Ishikawa (cell line): ENCODE results near the gene OR13J1.

Source experiments
- CEBPB ChIP-seq: IDR thresholded peaks from 2 replicates; pipeline ENCODE4 v1.6.1; 2012
- EGR1 ChIP-seq: IDR thresholded peaks from 2 replicates; pipeline ENCODE4 v1.6.1; 2012
- EP300 ChIP-seq: IDR thresholded peaks from 2 replicates; pipeline ENCODE4 v1.6.1; 2012; ENCODE audit warnings: borderline replicate concordance
- FOXM1 ChIP-seq: IDR thresholded peaks from 2 replicates; pipeline ENCODE4 v1.6.1; 2012; ENCODE audit warnings: low read depth, borderline replicate concordance
- NFIC ChIP-seq: IDR thresholded peaks from 2 replicates; pipeline ENCODE4 v1.6.1; 2012
- RAD21 ChIP-seq: IDR thresholded peaks from 2 replicates; pipeline ENCODE4 v1.6.1; 2012; ENCODE audit warnings: low read depth
- TAF1 ChIP-seq: IDR thresholded peaks from 2 replicates; pipeline ENCODE4 v1.6.1; 2012; ENCODE audit warnings: low read depth, mild to moderate bottlenecking
- TCF12 ChIP-seq: IDR thresholded peaks from 2 replicates; pipeline ENCODE4 v1.6.1; 2012; ENCODE audit warnings: low read depth
- TEAD4 ChIP-seq: IDR thresholded peaks from 2 replicates; pipeline ENCODE4 v1.6.1; 2012
- YY1 ChIP-seq: IDR thresholded peaks from 2 replicates; pipeline ENCODE4 v1.6.1; 2012; ENCODE audit warnings: low read depth
- ZBTB7A ChIP-seq: IDR thresholded peaks from 2 replicates; pipeline ENCODE4 v1.6.1; 2012; ENCODE audit warnings: low read depth
- TF ChIP-seq, protein P1 (sequence below): IDR thresholded peaks from 2 replicates; pipeline ENCODE4 v1.6.1; 2012; ENCODE audit warnings: low read depth, mild to moderate bottlenecking
- TF ChIP-seq, protein P2 (sequence below): IDR thresholded peaks from 2 replicates; pipeline ENCODE4 v1.6.1; 2012
- TF ChIP-seq, protein P3 (sequence below): IDR thresholded peaks from 2 replicates; pipeline ENCODE4 v1.6.1; 2012

DNA sequence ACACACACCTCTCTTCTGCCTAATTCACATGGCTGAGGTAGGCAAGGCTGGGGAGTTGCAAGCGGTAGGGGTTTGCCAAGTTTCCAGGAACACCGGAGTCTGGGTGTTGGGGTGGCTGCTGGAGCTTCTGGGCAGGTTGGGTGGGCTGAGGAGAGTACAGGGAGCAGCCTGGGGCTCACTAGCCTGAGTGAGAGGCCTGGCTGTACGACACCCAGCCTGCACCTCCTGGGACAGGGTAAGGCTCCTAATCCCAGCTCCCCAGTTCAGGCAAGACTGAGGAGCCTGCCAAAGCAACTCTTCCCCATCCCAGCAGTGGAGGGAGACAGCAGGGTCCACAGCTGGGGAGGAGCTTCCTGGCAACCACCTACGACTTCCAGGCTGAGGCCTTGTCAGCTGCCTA lies 47.1 kb upstream of the OR13J1 start:
- TF ChIP-seq EP300 (no peak), TAF1 (no peak), CEBPB (no peak), RAD21 (no peak), EGR1 (no peak), NFIC (no peak), YY1 (no peak), ZBTB7A (no peak), TCF12 (no peak), FOXM1 (no peak), TEAD4 (no peak)
- TF ChIP-seq, protein P1, sequence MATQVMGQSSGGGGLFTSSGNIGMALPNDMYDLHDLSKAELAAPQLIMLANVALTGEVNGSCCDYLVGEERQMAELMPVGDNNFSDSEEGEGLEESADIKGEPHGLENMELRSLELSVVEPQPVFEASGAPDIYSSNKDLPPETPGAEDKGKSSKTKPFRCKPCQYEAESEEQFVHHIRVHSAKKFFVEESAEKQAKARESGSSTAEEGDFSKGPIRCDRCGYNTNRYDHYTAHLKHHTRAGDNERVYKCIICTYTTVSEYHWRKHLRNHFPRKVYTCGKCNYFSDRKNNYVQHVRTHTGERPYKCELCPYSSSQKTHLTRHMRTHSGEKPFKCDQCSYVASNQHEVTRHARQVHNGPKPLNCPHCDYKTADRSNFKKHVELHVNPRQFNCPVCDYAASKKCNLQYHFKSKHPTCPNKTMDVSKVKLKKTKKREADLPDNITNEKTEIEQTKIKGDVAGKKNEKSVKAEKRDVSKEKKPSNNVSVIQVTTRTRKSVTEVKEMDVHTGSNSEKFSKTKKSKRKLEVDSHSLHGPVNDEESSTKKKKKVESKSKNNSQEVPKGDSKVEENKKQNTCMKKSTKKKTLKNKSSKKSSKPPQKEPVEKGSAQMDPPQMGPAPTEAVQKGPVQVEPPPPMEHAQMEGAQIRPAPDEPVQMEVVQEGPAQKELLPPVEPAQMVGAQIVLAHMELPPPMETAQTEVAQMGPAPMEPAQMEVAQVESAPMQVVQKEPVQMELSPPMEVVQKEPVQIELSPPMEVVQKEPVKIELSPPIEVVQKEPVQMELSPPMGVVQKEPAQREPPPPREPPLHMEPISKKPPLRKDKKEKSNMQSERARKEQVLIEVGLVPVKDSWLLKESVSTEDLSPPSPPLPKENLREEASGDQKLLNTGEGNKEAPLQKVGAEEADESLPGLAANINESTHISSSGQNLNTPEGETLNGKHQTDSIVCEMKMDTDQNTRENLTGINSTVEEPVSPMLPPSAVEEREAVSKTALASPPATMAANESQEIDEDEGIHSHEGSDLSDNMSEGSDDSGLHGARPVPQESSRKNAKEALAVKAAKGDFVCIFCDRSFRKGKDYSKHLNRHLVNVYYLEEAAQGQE, result no peak
- TF ChIP-seq, protein P2, sequence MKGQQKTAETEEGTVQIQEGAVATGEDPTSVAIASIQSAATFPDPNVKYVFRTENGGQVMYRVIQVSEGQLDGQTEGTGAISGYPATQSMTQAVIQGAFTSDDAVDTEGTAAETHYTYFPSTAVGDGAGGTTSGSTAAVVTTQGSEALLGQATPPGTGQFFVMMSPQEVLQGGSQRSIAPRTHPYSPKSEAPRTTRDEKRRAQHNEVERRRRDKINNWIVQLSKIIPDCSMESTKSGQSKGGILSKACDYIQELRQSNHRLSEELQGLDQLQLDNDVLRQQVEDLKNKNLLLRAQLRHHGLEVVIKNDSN, result no peak
- TF ChIP-seq, protein P3, sequence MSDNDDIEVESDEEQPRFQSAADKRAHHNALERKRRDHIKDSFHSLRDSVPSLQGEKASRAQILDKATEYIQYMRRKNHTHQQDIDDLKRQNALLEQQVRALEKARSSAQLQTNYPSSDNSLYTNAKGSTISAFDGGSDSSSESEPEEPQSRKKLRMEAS, result no peak
